Kidney (tissue), 14 donors: Measurements from ENCODE around the gene PFKP. TPM values are rescaled to one million over a fixed set of nuclear protein-coding genes. Genes with fewer than 3 reads are reported as not detected.
"Not testable (repeated sequence)": the region's sequence is repeated elsewhere in the genome, so short reads cannot be mapped to it uniquely, and the experiment has no call there.

Source experiments
- DNase-seq, 5 donors: peaks; one replicate each; pipeline ENCODE4 v3.0.0-alpha.2; 2013 to 2020
- FAIRE-seq: peaks from 2 replicates; lab custom pipeline; 2012; peaks lifted over from hg19 to GRCh38; lab: Jason Lieb, UNC
- H3K27ac ChIP-seq, 2 donors: one replicate each; pipeline ENCODE4 v1.7.0; 2013; ENCODE audit warnings: low read depth in 2 of 2, low read length in 2 of 2, inconsistent platforms in 1 of 2
- H3K27me3 ChIP-seq: one replicate; pipeline ENCODE4 v1.7.1; 2013; ENCODE audit warnings: low read length, inconsistent platforms; ENCODE audit not compliant: control insufficient read depth, insufficient read depth
- H3K36me3 ChIP-seq, 3 donors: one replicate each; pipeline versions ENCODE4 v1.7.0 to v1.7.1; 2013; ENCODE audit warnings: low read length in 3 of 3, control low read depth in 1 of 3, inconsistent platforms in 1 of 3; ENCODE audit not compliant: insufficient read depth in 3 of 3, control insufficient read depth in 2 of 3
- H3K4me1 ChIP-seq, 3 donors: one replicate each; pipeline versions ENCODE4 v1.7.0 to v1.7.1; 2013; ENCODE audit warnings: low read length in 3 of 3, inconsistent platforms in 1 of 3, low read depth in 1 of 3; ENCODE audit not compliant: control insufficient read depth in 2 of 3, insufficient read depth in 2 of 3
- H3K4me3 ChIP-seq, 3 donors: one replicate each; pipeline versions ENCODE4 v1.7.0 to v1.8.1; 2013; ENCODE audit warnings: low read length in 3 of 3, control low read depth in 1 of 3, inconsistent platforms in 1 of 3
- H3K9ac ChIP-seq, 3 donors: one replicate each; pipeline versions ENCODE4 v1.7.0 to v1.7.1; 2013; ENCODE audit warnings: low read length in 3 of 3, control low read depth in 1 of 3, inconsistent platforms in 1 of 3
- H3K9me3 ChIP-seq, 3 donors: one replicate each; pipeline versions ENCODE4 v1.7.0 to v1.7.1; 2013; ENCODE audit warnings: low read length in 3 of 3, control low read depth in 1 of 3, inconsistent platforms in 1 of 3; ENCODE audit not compliant: control insufficient read depth in 2 of 3, insufficient read depth in 1 of 3
- CTCF ChIP-seq: IDR thresholded peaks from 3 replicates; pipeline ENCODE4 v1.5.1; 2012; ENCODE audit warnings: mild to moderate bottlenecking, moderate library complexity, borderline replicate concordance; ENCODE audit not compliant: insufficient read depth; ENCODE audit errors: extremely low read depth
- intact Hi-C: fragments of 100-400 bp; cut with DNase I; formaldehyde crosslinking; loops from one replicate; pipeline ENCODE4 v1.11.1; 2022
- polyA plus RNA-seq: library from polyadenylated mRNA; stranded (reverse); fragments of 350-450 nt; fragmentation: Illumina TruSeq; extraction: RNeasy Lipid Tissue Mini Kit (QIAGEN cat#74804); gene quantifications from one replicate; pipeline ENCODE4 v1.2.3, GENCODE V29; 2014; ENCODE audit warnings: low read depth, low replicate concordance; ENCODE audit not compliant: insufficient read depth
- total RNA-seq: library from RNA; stranded (reverse); fragmentation: NEBNext Ultra II Directional; extraction: Animal tissue kit (Norgen Biotek cat#: 25700); gene quantifications from one replicate; pipeline ENCODE4 v1.2.1, GENCODE V29; 2021
- donor health status: control.
- donor health status: control.
- donor health status: control.
- donor health status: control.
- donor health status: control.
- donor health status: DM: yes; HTN: yes; CAD: no.
- donor health status: Normal renal cell carcinoma (clear cell type).

PFKP gene
- total and polyA plus RNA-seq, 2 donors from 2014 or later = 51.2 to 139 TPM

DNA sequence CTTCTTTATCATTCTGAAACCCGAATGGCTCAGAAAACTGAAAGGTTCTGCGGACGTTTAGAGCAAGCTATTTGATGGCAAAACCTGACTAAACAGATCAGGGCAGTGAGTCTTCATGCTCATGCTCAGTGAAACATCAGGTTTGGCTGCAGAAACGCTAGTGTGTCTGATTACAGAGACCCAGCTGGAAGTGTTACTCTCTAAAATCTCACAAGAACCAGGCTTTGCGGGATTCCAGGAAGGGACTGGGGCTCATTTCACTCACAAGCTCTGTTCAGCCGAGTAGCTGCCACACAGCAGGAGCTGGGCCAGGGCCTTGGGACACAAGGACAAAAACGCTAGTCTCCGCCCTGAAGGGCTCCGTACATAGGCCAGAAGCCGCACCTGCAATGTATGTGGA lies 102.3 kb downstream of the PFKP start:
- FAIRE-seq = no peak
- Histone ChIP-seq H3K27me3 (no peaks in the 10 kb centered on the region), H3K9ac (no peak overlapping the region), H3K4me1 (peaks cover 0 to 4% (median 0%) of the 10 kb centered on the region in 3 donors), H3K36me3 (peaks cover 0 to 31% (median 31%) of the 10 kb centered on the region in 3 donors), H3K4me3 (no peak overlapping the region), H3K9me3 (no peaks in the 10 kb centered on the region), H3K27ac (no peak overlapping the region)
- no peak for DNase-seq
- intact Hi-C loops = no loop called here
- TF ChIP-seq CTCF = no peak

GRCh38 chr10:3171488-3171887 lies 104.1 kb downstream of the PFKP start:
- FAIRE-seq, H3K27me3 ChIP-seq, H3K4me1 ChIP-seq, H3K9ac ChIP-seq, intact Hi-C loops, H3K9me3 ChIP-seq, H3K27ac ChIP-seq: not testable (repeated sequence)
- peaks cover 0 to 18% (median 14%) of the 10 kb centered on the region in 3 donors for H3K36me3 ChIP-seq
- peak overlapping the region; percentile 66 to 91 (median 71) for H3K4me3 ChIP-seq
- DNase-seq = peak in 1 of 5 donors; percentile 57

DNA sequence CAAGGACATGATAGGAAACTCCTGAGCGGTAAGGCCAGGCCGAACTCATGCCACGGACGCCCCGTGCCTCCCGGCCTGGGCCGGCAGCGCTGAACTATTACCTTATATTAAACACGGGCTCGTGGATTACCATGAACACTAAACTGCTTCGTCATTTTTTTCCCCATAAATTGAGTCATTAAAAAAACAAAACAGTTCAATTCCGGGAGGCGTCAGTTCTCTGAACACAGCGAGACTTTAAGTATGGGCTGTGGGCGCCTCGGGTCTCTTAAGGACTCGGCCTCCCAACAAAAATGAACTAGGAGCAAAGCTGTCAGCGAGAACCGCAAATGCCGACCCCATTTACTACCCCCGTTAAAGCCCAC lies 104.7 kb downstream of the PFKP start:
- Histone ChIP-seq H3K9ac (peak overlapping the region; percentile 36 to 96 (median 68)), H3K27ac (peak overlapping the region; percentile 76 to 91), H3K27me3 (no peaks in the 10 kb centered on the region), H3K4me1 (peaks cover 0 to 4% (median 0%) of the 10 kb centered on the region in 3 donors), H3K9me3 (no peaks in the 10 kb centered on the region), H3K36me3 (peaks cover 0 to 12% (median 11%) of the 10 kb centered on the region in 3 donors), H3K4me3 (peak overlapping the region; percentile 66 to 91 (median 71))
- intact Hi-C loops = no loop called here
- DNase-seq = peak in 1 of 5 donors; percentile 80
- TF ChIP-seq CTCF = no peak
- FAIRE-seq = no peak

DNA sequence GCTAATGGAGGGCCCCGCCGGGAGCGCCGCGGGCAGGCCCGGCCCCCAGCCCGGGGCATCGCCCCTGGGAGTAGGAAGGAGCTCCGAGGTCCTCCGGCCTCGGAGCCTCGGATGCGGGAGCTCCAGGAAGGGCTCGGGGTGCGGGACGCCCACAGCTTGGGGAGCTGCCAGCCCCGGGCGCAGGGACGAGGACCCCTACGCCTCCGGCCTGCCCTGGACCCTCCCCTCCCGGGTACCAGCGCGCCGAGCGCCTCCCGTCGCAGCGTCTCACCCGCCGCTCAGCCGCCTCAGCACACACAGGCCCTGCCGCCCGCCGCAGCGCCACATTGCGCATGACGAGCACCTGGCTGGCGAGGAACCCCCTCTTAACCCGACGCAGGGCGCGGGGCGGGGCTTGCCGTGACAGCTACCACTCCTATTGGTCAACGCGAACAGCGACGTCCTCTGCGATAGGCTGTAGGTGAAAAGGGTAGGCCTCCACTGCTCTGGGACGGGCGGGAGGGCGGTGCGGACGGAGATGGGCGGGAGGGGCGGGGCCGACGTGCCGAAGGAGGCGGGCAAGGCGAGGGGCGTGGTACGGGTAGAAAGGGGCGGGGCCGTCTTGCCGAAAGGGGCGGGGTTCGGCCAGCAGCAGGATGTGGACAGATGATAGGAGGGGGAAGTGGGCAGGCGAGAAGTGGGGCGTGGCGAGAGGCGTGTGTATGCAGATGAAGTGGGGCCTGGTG lies 105.3 kb downstream of the PFKP start, which contains the start of gene PITRM1:
Gene PITRM1 (minus strand): TSS at position 337 of the 725 bp plus-strand sequence. CDS start 10 bp downstream, at position 327.
- H3K9ac ChIP-seq = peak within 1 kb of the TSS; percentile 43 to 96 (median 68)
- peak; percentile 99 to 100 (median 99) for DNase-seq
- peaks cover 0 to 4% (median 0%) of the 10 kb centered on the region in 3 donors for H3K4me1 ChIP-seq
- intact Hi-C loops = no loop called here
- H3K4me3 ChIP-seq = peak within 1 kb of the TSS; percentile 69 to 91 (median 71)
- TF ChIP-seq CTCF = no peak
- no peaks in the 10 kb centered on the region for H3K9me3 ChIP-seq
- H3K36me3 ChIP-seq = peaks cover 0 to 10% (median 8%) of the 10 kb centered on the region in 3 donors
- H3K27ac ChIP-seq = peak within 1 kb of the TSS; percentile 76 to 91
- H3K27me3 ChIP-seq = no peaks in the 10 kb centered on the region
- no peak for FAIRE-seq
